ENCODE results near the gene HPN. TPM values are rescaled to one million over a fixed set of nuclear protein-coding genes. Genes with fewer than 3 reads are reported as not detected.

The HPN gene
- total and polyA plus RNA-seq, 2 of the 13 experiments (the other 11 are each of a cell fraction or from before 2014, with no cell fraction given): 46.7 to 261 TPM

- TF ChIP-seq, protein P1, sequence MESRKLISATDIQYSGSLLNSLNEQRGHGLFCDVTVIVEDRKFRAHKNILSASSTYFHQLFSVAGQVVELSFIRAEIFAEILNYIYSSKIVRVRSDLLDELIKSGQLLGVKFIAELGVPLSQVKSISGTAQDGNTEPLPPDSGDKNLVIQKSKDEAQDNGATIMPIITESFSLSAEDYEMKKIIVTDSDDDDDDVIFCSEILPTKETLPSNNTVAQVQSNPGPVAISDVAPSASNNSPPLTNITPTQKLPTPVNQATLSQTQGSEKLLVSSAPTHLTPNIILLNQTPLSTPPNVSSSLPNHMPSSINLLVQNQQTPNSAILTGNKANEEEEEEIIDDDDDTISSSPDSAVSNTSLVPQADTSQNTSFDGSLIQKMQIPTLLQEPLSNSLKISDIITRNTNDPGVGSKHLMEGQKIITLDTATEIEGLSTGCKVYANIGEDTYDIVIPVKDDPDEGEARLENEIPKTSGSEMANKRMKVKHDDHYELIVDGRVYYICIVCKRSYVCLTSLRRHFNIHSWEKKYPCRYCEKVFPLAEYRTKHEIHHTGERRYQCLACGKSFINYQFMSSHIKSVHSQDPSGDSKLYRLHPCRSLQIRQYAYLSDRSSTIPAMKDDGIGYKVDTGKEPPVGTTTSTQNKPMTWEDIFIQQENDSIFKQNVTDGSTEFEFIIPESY (CRISPR knock-in tag; IDR thresholded peaks at IDR 0.05): peak; percentile 83
- TF ChIP-seq SP1 (IDR thresholded peaks at IDR 0.05): no peak
- TF ChIP-seq SP1 (CRISPR knock-in tag; IDR thresholded peaks at IDR 0.05): no peak
- TF ChIP-seq ZBTB46 (CRISPR knock-in tag; IDR thresholded peaks at IDR 0.05; ENCODE audit: borderline replicate concordance): no peak
- TF ChIP-seq, protein P2, sequence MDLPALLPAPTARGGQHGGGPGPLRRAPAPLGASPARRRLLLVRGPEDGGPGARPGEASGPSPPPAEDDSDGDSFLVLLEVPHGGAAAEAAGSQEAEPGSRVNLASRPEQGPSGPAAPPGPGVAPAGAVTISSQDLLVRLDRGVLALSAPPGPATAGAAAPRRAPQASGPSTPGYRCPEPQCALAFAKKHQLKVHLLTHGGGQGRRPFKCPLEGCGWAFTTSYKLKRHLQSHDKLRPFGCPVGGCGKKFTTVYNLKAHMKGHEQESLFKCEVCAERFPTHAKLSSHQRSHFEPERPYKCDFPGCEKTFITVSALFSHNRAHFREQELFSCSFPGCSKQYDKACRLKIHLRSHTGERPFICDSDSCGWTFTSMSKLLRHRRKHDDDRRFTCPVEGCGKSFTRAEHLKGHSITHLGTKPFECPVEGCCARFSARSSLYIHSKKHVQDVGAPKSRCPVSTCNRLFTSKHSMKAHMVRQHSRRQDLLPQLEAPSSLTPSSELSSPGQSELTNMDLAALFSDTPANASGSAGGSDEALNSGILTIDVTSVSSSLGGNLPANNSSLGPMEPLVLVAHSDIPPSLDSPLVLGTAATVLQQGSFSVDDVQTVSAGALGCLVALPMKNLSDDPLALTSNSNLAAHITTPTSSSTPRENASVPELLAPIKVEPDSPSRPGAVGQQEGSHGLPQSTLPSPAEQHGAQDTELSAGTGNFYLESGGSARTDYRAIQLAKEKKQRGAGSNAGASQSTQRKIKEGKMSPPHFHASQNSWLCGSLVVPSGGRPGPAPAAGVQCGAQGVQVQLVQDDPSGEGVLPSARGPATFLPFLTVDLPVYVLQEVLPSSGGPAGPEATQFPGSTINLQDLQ (CRISPR knock-in tag; IDR thresholded peaks at IDR 0.05): no peak
- no peak for TF ChIP-seq ZNF275 (CRISPR knock-in tag; IDR thresholded peaks at IDR 0.05; ENCODE audit: borderline replicate concordance)
- TF ChIP-seq, protein P3, sequence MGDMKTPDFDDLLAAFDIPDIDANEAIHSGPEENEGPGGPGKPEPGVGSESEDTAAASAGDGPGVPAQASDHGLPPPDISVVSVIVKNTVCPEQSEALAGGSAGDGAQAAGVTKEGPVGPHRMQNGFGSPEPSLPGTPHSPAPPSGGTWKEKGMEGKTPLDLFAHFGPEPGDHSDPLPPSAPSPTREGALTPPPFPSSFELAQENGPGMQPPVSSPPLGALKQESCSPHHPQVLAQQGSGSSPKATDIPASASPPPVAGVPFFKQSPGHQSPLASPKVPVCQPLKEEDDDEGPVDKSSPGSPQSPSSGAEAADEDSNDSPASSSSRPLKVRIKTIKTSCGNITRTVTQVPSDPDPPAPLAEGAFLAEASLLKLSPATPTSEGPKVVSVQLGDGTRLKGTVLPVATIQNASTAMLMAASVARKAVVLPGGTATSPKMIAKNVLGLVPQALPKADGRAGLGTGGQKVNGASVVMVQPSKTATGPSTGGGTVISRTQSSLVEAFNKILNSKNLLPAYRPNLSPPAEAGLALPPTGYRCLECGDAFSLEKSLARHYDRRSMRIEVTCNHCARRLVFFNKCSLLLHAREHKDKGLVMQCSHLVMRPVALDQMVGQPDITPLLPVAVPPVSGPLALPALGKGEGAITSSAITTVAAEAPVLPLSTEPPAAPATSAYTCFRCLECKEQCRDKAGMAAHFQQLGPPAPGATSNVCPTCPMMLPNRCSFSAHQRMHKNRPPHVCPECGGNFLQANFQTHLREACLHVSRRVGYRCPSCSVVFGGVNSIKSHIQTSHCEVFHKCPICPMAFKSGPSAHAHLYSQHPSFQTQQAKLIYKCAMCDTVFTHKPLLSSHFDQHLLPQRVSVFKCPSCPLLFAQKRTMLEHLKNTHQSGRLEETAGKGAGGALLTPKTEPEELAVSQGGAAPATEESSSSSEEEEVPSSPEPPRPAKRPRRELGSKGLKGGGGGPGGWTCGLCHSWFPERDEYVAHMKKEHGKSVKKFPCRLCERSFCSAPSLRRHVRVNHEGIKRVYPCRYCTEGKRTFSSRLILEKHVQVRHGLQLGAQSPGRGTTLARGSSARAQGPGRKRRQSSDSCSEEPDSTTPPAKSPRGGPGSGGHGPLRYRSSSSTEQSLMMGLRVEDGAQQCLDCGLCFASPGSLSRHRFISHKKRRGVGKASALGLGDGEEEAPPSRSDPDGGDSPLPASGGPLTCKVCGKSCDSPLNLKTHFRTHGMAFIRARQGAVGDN (CRISPR knock-in tag; IDR thresholded peaks at IDR 0.05): peak; percentile 49; the same call in 1 of the 2 replicates
- TF ChIP-seq, protein P4, sequence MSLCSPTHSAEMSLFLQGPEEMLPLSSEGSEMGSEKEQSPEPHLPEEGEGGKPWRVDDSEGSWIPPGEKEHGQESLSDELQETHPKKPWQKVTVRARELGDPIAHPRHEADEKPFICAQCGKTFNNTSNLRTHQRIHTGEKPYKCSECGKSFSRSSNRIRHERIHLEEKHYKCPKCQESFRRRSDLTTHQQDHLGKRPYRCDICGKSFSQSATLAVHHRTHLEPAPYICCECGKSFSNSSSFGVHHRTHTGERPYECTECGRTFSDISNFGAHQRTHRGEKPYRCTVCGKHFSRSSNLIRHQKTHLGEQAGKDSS (CRISPR knock-in tag; IDR thresholded peaks at IDR 0.05; ENCODE audit: borderline replicate concordance, low read depth): no peak
- 0 out of 2 replicates have a peak, but pooled peaks have one; percentile 12 for TF ChIP-seq ZNF292 (CRISPR knock-in tag; IDR thresholded peaks at IDR 0.05; ENCODE audit: borderline replicate concordance, low read depth)
- no peak for TF ChIP-seq ZNF124 (CRISPR knock-in tag; IDR thresholded peaks at IDR 0.05)
- peak; percentile 26; the same call in 1 of the 2 replicates for TF ChIP-seq ZFX (CRISPR knock-in tag; IDR thresholded peaks at IDR 0.05; ENCODE audit: low read depth)
- peak; percentile 75; the same call in 1 of the 2 replicates for TF ChIP-seq ZBTB38 (CRISPR knock-in tag; IDR thresholded peaks at IDR 0.05)
- no peak for TF ChIP-seq MAF1 (CRISPR knock-in tag; IDR thresholded peaks at IDR 0.05; ENCODE audit: borderline replicate concordance)
- TF ChIP-seq BRCA1 (CRISPR knock-in tag; IDR thresholded peaks at IDR 0.05): no peak
Observed at GRCh38 chr19:35038623-35039512, 2.7 kb upstream of the HPN start (continued).
